Left lung (tissue), 10 donors: ENCODE results near the gene FRMD4A. TPM values are rescaled to one million over a fixed set of nuclear protein-coding genes. Genes with fewer than 3 reads are reported as not detected.
"Not testable (repeated sequence)": the region's sequence is repeated elsewhere in the genome, so short reads cannot be mapped to it uniquely, and the experiment has no call there.

ENCODE experiments used
- ATAC-seq: fragments of 200-7000 bp; cut with Tn5 transposase; one replicate; pipeline ENCODE4 v1.9.1; 2020; ENCODE audit warnings: moderate library complexity
- DNase-seq, 4 donors: peaks; one replicate each; pipeline ENCODE4 v3.0.0-alpha.2; 2013 to 2020
- H3K27ac ChIP-seq, 2 donors: fragments of 200-600 bp; sonication (generic) in 1 of 2; one replicate each; pipeline versions ENCODE4 v1.5.0 to v1.8.0; 2020 to 2021
- H3K27me3 ChIP-seq, 2 donors: fragments of 200-600 bp; sonication (generic) in 1 of 2; one replicate each; pipeline versions ENCODE4 v1.5.0 to v1.8.0; 2020 to 2021
- H3K36me3 ChIP-seq, 2 donors: fragments of 200-600 bp; sonication (generic) in 1 of 2; one replicate each; pipeline versions ENCODE4 v1.5.0 to v1.8.0; 2020 to 2021
- H3K4me1 ChIP-seq, 2 donors: fragments of 200-600 bp; one replicate each; pipeline ENCODE4 v1.8.0; 2021
- H3K4me3 ChIP-seq, 2 donors: fragments of 200-600 bp; sonication (generic) in 1 of 2; one replicate each; pipeline versions ENCODE4 v1.5.0 to v1.8.0; 2020 to 2021; ENCODE audit warnings: mild to moderate bottlenecking in 1 of 2
- H3K9me3 ChIP-seq, 2 donors: fragments of 200-600 bp; sonication (generic) in 1 of 2; one replicate each; pipeline versions ENCODE4 v1.5.0 to v1.8.0; 2020 to 2021
- intact Hi-C, 2 donors: fragments of 100-400 bp; cut with DNase I; formaldehyde crosslinking; loops; one replicate each; pipeline versions ENCODE4 v1.11.2 to v1.14.2; 2022
- polyA plus RNA-seq, 6 donors: library from polyadenylated mRNA; unstranded; fragments of 120-200 nt; gene quantifications; one replicate each; pipeline ENCODE4 v1.2.1, GENCODE V29; 2013; ENCODE audit not compliant: insufficient read length in 6 of 6
- total RNA-seq, 2 donors: library from RNA; stranded (reverse); fragmentation: NEBNext Ultra II Directional; extraction: Animal tissue kit (Norgen Biotek cat#: 25700); gene quantifications; one replicate each; pipeline ENCODE4 v1.2.1, GENCODE V29; 2021
- TF ChIP-seq, protein P1 (sequence below), 2 donors: fragments of 200-600 bp; sonication (generic) in 1 of 2; IDR thresholded peaks; one replicate each; pipeline versions ENCODE4 v1.5.0 to v1.8.0; 2021; ENCODE audit warnings: antibody characterized with exemption in 2 of 2
- donor health status: DM: no; HTN: yes; CAD: no.
- donor health status: DM: no; HTN: no; CAD: no.

Gene FRMD4A
- total and polyA plus RNA-seq, 8 donors: 33.9 to 62.8 (median 57.0) TPM

DNA sequence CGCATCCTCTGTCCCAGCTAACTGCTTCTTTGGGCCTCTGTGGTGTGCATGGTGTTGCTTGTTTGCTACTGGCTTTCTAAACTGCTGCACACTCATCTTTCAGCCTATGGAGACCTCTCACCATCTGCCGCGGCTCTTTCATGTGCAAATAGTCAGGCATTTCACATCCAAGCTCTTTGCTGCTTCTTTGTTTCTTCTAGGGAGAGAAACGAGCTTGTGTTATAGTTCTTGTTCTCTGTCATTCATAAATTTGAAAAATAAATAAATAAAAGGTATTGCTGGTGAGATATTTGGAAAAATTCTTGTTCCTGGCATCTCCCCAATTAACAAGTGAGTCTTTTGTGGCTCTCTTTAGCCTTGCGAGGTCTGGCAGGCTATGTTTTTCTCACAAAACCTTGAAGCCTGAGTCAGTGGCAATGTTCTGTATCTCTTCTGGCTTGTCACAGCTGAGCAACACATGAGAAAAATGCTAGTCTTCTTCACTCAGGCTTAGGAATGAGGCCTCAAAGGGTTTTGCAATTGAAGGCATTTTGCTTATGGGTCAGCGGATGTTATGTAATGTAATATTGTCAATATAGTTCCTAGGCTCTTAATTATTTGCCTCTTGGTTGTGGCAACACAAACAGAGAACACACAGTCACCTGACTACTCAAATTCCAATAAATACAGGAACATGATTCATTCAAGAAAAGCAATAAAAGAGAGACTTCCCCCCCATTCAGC is 274.0 kb downstream of the FRMD4A start:
- ATAC-seq: peak; percentile 53

DNA sequence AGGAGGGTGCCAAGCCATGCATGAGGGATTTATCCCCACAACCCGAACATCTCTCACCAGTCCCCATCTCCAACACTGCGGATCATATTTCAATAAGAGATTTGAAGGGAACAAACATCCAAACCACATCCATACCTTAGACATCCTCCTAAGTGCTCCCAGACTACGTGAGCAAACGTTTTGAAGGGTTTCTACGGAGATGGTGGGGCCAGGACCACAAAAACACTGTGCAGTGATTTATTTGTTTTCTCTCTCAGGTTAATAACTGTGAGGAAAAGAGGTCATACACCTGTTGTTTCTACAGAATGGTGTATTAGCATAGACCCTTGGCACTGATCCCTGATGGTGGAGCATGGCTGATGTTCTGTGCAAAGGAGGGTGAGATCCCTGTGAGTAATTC is 277.8 kb downstream of the FRMD4A start:
- peaks cover 0 to 4% of the 10 kb centered on the region in 2 donors for H3K4me1 ChIP-seq
- intact Hi-C loops: no loop called here
- H3K27ac ChIP-seq: no peak overlapping the region
- DNase-seq (no peak), ATAC-seq (no peak)
- TF ChIP-seq, protein P1, sequence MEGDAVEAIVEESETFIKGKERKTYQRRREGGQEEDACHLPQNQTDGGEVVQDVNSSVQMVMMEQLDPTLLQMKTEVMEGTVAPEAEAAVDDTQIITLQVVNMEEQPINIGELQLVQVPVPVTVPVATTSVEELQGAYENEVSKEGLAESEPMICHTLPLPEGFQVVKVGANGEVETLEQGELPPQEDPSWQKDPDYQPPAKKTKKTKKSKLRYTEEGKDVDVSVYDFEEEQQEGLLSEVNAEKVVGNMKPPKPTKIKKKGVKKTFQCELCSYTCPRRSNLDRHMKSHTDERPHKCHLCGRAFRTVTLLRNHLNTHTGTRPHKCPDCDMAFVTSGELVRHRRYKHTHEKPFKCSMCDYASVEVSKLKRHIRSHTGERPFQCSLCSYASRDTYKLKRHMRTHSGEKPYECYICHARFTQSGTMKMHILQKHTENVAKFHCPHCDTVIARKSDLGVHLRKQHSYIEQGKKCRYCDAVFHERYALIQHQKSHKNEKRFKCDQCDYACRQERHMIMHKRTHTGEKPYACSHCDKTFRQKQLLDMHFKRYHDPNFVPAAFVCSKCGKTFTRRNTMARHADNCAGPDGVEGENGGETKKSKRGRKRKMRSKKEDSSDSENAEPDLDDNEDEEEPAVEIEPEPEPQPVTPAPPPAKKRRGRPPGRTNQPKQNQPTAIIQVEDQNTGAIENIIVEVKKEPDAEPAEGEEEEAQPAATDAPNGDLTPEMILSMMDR (IDR thresholded peaks at IDR 0.05): no peak
- H3K27me3 ChIP-seq: no peaks in the 10 kb centered on the region
- peaks cover 0 to 2% of the 10 kb centered on the region in 2 donors for H3K9me3 ChIP-seq
- no peak overlapping the region for H3K4me3 ChIP-seq
- no peaks in the 10 kb centered on the region for H3K36me3 ChIP-seq

More for the DNA sequence above, 274.0 kb downstream of the FRMD4A start:
- Histone ChIP-seq H3K27ac (no peak overlapping the region), H3K9me3 (peaks cover 0 to 2% of the 10 kb centered on the region in 2 donors), H3K4me1 (peaks cover 0 to 4% of the 10 kb centered on the region in 2 donors), H3K4me3 (no peak overlapping the region), H3K27me3 (no peaks in the 10 kb centered on the region), H3K36me3 (no peaks in the 10 kb centered on the region)
- TF ChIP-seq, protein P1 (IDR thresholded peaks at IDR 0.05): no peak
- no peak for DNase-seq
- intact Hi-C loops: no loop called here

- H3K27ac ChIP-seq: no peak overlapping the region
- no peak overlapping the region for H3K4me3 ChIP-seq
- H3K27me3 ChIP-seq: no peaks in the 10 kb centered on the region
- ATAC-seq (no peak), DNase-seq (no peak)
- TF ChIP-seq, protein P1 (IDR thresholded peaks at IDR 0.05): no peak
- H3K36me3 ChIP-seq: no peaks in the 10 kb centered on the region
- peaks cover 0 to 2% of the 10 kb centered on the region in 2 donors for H3K9me3 ChIP-seq
- intact Hi-C loops: no loop called here
- H3K4me1 ChIP-seq: no peaks in the 10 kb centered on the region
Observed at GRCh38 chr10:14050598-14050997, 280.1 kb downstream of the FRMD4A start.

DNA sequence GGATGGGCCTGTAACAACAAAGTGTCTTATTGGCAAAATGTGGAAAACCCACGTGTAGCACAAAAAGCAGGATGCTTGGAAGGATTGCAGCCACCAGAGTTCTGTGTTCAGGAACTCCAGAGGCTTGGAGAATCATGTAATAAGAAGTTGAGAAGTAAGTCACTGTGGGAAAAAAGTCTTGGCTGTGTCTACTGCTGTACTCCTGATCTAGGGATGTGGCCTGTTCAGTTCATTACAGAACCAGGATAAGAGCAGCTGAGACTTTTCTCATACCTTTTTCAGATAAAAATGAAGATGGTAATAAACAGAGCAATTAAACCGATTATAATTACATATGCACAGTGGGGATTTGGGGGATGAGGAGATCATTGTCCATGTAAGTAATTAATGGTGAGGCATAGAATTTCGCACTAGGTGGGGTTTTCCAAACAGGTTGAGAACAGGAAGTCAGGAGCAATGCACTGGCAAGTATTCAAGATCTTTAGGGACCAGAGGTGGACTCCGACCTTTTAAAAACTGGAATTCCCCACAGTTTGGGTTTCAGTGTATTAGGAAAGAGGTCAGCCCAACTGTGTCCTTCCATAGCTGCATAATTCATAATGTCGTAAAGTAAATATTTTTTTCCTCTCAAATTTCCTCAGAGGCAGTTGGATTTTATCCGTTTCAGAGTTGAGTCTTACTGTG is 281.7 kb downstream of the FRMD4A start:
- Histone ChIP-seq H3K27me3 (no peaks in the 10 kb centered on the region), H3K36me3 (no peaks in the 10 kb centered on the region), H3K27ac (no peak overlapping the region), H3K4me3 (no peak overlapping the region), H3K9me3 (peaks cover 0 to 2% of the 10 kb centered on the region in 2 donors), H3K4me1 (no peaks in the 10 kb centered on the region)
- ATAC-seq (no peak), DNase-seq (no peak)
- intact Hi-C loops: no loop called here
- TF ChIP-seq, protein P1 (IDR thresholded peaks at IDR 0.05): no peak

GRCh38 chr10:14047431-14047830 is 283.3 kb downstream of the FRMD4A start:
- no peaks in the 10 kb centered on the region for H3K27me3 ChIP-seq
- no peaks in the 10 kb centered on the region for H3K36me3 ChIP-seq

GRCh38 chr10:14042051-14042450 is 288.7 kb downstream of the FRMD4A start:
- H3K9me3 ChIP-seq, H3K27me3 ChIP-seq, intact Hi-C loops, ATAC-seq, H3K36me3 ChIP-seq, H3K27ac ChIP-seq, H3K4me3 ChIP-seq, DNase-seq: not testable (repeated sequence)
- peaks cover 0 to 11% of the 10 kb centered on the region in 2 donors for H3K4me1 ChIP-seq

More at GRCh38 chr10:14047431-14047830, 283.3 kb downstream of the FRMD4A start:
- H3K4me1 ChIP-seq: no peaks in the 10 kb centered on the region
- H3K4me3 ChIP-seq: no peak overlapping the region
- ATAC-seq (no peak), DNase-seq (no peak)
- TF ChIP-seq, protein P1 (IDR thresholded peaks at IDR 0.05): no peak
- H3K27ac ChIP-seq: no peak overlapping the region
- peaks cover 0 to 2% of the 10 kb centered on the region in 2 donors for H3K9me3 ChIP-seq
- intact Hi-C loops: no loop called here
